ENCODE measurements around the gene TOX2. TPM values are rescaled to one million over a fixed set of nuclear protein-coding genes. Genes with fewer than 3 reads are reported as not detected.

Gene TOX2
- total and polyA plus RNA-seq, 2 of the 8 experiments (the other 6 are each of a cell fraction or from before 2014, with no cell fraction given), result 1.8 to 3.4 TPM

DNA sequence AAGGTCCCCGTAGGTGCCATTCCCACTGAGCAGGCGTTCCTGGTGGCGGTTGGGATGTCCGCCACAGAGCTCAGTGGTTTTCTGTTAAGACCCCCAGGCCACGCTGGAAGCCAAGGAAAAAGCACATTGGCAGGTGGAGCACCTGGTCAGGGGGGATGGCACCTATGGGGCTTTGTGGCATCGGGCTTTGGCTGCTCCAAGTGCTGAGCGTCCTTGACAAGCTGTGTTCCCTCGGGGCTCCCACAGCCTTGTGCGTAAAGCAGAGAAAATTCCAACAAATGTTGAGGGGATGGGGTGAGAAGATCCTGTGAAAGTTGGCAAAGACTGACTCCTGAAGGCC, 137.0 kb downstream of the TOX2 start:
- no peak overlapping the region for H3K18ac ChIP-seq (ENCODE audit: extremely low read depth, low read length)
- no peak overlapping the region; the same call in 1 of the 2 replicates for H4K8ac ChIP-seq (ENCODE audit: extremely low read depth, insufficient read depth, low read length)
- H3K36me3 ChIP-seq (ENCODE audit: control insufficient read depth in 2 of 4, insufficient read depth in 4 of 4, low read length in 3 of 4), result no peaks in the 10 kb centered on the region; a peak in 1 of 8 replicates
- H3K79me1 ChIP-seq (ENCODE audit: low read depth, low read length), result no peaks in the 10 kb centered on the region
- no peaks in the 10 kb centered on the region for H3K27me3 ChIP-seq (replicated peaks in 1 of 4; ENCODE audit: control insufficient read depth in 3 of 4, extremely low read depth in 1 of 4, insufficient read depth in 3 of 4, low read length in 3 of 4)
- TF ChIP-seq FOSL1 (IDR thresholded peaks at IDR 0.05; ENCODE audit: insufficient read depth, low read depth, low read length) (no peak), SUZ12 (IDR thresholded peaks at IDR 0.05; ENCODE audit: low read length) (no peak), CREB1 (IDR thresholded peaks at IDR 0.05) (no peak), PHF8 (conservative IDR thresholded peaks at IDR 0.05; ENCODE audit: low read depth, low read length) (no peak), CTCF (IDR thresholded peaks at IDR 0.05; ENCODE audit: control extremely low read depth in 1 of 3, insufficient read depth in 1 of 3, low read depth in 1 of 3, low read length in 3 of 3) (no peak), HDAC2 (IDR thresholded peaks at IDR 0.05; ENCODE audit: borderline replicate concordance in 1 of 2, low read depth in 2 of 2, low read length in 2 of 2) (no peak), MAFK (IDR thresholded peaks at IDR 0.05; ENCODE audit: low read depth, low read length) (no peak), KDM5A (IDR thresholded peaks at IDR 0.05; ENCODE audit: low read length) (no peak), USF2 (IDR thresholded peaks at IDR 0.05; ENCODE audit: low read length) (no peak)
- ChIA-PET CTCF (ENCODE audit: partially characterized antibody) (interaction anchor here (0.5 to 1.0 kb wide), 2 partner anchors 29 to 1936 kb away, joined by 3 to 4 read pairs; no protein-coding TSS in a partner anchor), POLR2A (ENCODE audit: partially characterized antibody) (no interaction called here)
- no peak overlapping the region for H4K91ac ChIP-seq (replicated peaks; ENCODE audit: insufficient read length, low read length)
- H3K9ac ChIP-seq (replicated peaks in 1 of 4; ENCODE audit: extremely low read depth in 1 of 4, low read depth in 3 of 4, low read length in 3 of 4), result no peak overlapping the region
- H3K23ac ChIP-seq (ENCODE audit: insufficient read length), result no peak overlapping the region
- FAIRE-seq (no peak), DNase-seq (ENCODE audit: low read depth in 1 of 2, low spot score in 2 of 2) (no peak)
- H3K14ac ChIP-seq (ENCODE audit: insufficient read length), result no peak overlapping the region
- no peak overlapping the region for H3K56ac ChIP-seq (replicated peaks; ENCODE audit: insufficient read length, low read depth, low read length)
- H4K5ac ChIP-seq (ENCODE audit: insufficient read length, low read depth, low read length), result no peak overlapping the region
- no peaks in the 10 kb centered on the region for H3K79me2 ChIP-seq (ENCODE audit: control insufficient read depth in 1 of 2, insufficient read depth in 2 of 2, low read length in 2 of 2)
- no peak overlapping the region for H2BK5ac ChIP-seq (ENCODE audit: low read depth, low read length)
- H2BK20ac ChIP-seq (ENCODE audit: low read length), result no peak overlapping the region
- H3K4ac ChIP-seq (replicated peaks; ENCODE audit: insufficient read length, low read depth, low read length), result no peak overlapping the region
- no peaks in the 10 kb centered on the region for H3K4me1 ChIP-seq (replicated peaks in 1 of 4; ENCODE audit: control insufficient read depth in 3 of 4, insufficient read depth in 4 of 4, low read length in 3 of 4)
- H2BK15ac ChIP-seq (ENCODE audit: low read length), result no peak overlapping the region
- no peak overlapping the region for H2AK5ac ChIP-seq (ENCODE audit: low read depth, low read length)
- H3K23me2 ChIP-seq (ENCODE audit: low read depth, low read length), result no peaks in the 10 kb centered on the region
- no peaks in the 10 kb centered on the region for H3K9me3 ChIP-seq (ENCODE audit: insufficient read depth in 2 of 2, low read depth in 1 of 2, low read length in 1 of 2)
- WGBS, 2 experiments (ENCODE audit: extremely low coverage in 1 of 2, insufficient coverage in 1 of 2, insufficient read length in 1 of 2, insufficient replicate concordance in 2 of 2, low coverage in 1 of 2, low lambda C conversion rate in 2 of 2, missing lambda C conversion rate in 1 of 2), result 94% methylated on average over 9 of the region's 9 CpGs; no CpG with 5 or more reads in 1 of the 2 experiments
- H2AFZ ChIP-seq (ENCODE audit: low read length), result no peak overlapping the region
- H2BK12ac ChIP-seq (ENCODE audit: low read depth, low read length), result no peak overlapping the region
- H2BK120ac ChIP-seq (replicated peaks; ENCODE audit: low read depth, low read length), result no peak overlapping the region
- no peak overlapping the region for H3K4me2 ChIP-seq (ENCODE audit: insufficient read depth in 1 of 2, low read depth in 2 of 2, low read length in 2 of 2)
- no peak overlapping the region for H3K4me3 ChIP-seq (ENCODE audit: extremely low read depth in 1 of 4, insufficient read depth in 2 of 4, low read depth in 3 of 4, low read length in 4 of 4)
- no peaks in the 10 kb centered on the region for H4K20me1 ChIP-seq (replicated peaks in 1 of 2; ENCODE audit: control insufficient read depth in 1 of 2, insufficient read depth in 2 of 2, low read length in 2 of 2)
- H3K27ac ChIP-seq (ENCODE audit: low read depth, low read length), result no peak overlapping the region

Measured in H1 (cell line).